ENCODE data around the gene GAB1. TPM values are rescaled to one million over a fixed set of nuclear protein-coding genes. Genes with fewer than 3 reads are reported as not detected.

The GAB1 gene
- total RNA-seq, 2 experiments from 2014 or later = 0.24 to 0.74 TPM

GRCh38 chr4:143431526-143432257 lies 95.0 kb downstream of the GAB1 start:
- no peak overlapping the region for H3K4me3 Mint-ChIP-seq
- H3K4me1 Mint-ChIP-seq = no peaks in the 10 kb centered on the region
- H3K27ac Mint-ChIP-seq = no peak overlapping the region
- H3K27me3 Mint-ChIP-seq = no peaks in the 10 kb centered on the region
- peaks cover 2% of the 10 kb centered on the region for H3K36me3 Mint-ChIP-seq
- peaks cover 15% of the 10 kb centered on the region for H3K9me3 Mint-ChIP-seq
- no peak for DNase-seq

- Mint-ChIP-seq H3K27ac (no peak overlapping the region), H3K27me3 (no peaks in the 10 kb centered on the region), H3K9me3 (peaks cover 15% of the 10 kb centered on the region), H3K4me3 (no peak overlapping the region), H3K36me3 (peaks cover 2% of the 10 kb centered on the region), H3K4me1 (no peaks in the 10 kb centered on the region)
- no peak for DNase-seq
Observed at GRCh38 chr4:143432258-143432591, 95.5 kb downstream of the GAB1 start.

GRCh38 chr4:143433231-143433630 lies 96.6 kb downstream of the GAB1 start:
- H3K4me3 Mint-ChIP-seq = no peak overlapping the region
- peaks cover 3% of the 10 kb centered on the region for H3K27me3 Mint-ChIP-seq
- H3K4me1 Mint-ChIP-seq = no peaks in the 10 kb centered on the region

GRCh38 chr4:143435955-143436354 lies 99.3 kb downstream of the GAB1 start:
- peaks cover 8% of the 10 kb centered on the region for H3K27me3 Mint-ChIP-seq
- no peak overlapping the region for H3K27ac Mint-ChIP-seq
- no peak for DNase-seq
- H3K9me3 Mint-ChIP-seq = peaks cover 9% of the 10 kb centered on the region
- H3K36me3 Mint-ChIP-seq = peaks cover under 1% of the 10 kb centered on the region
- no peaks in the 10 kb centered on the region for H3K4me1 Mint-ChIP-seq
- H3K4me3 Mint-ChIP-seq = no peak overlapping the region

More at GRCh38 chr4:143433231-143433630, 96.6 kb downstream of the GAB1 start:
- Mint-ChIP-seq H3K27ac (no peak overlapping the region), H3K36me3 (peaks cover 2% of the 10 kb centered on the region), H3K9me3 (peaks cover 15% of the 10 kb centered on the region)
- DNase-seq = no peak

- H3K4me3 Mint-ChIP-seq = no peak overlapping the region
- peaks cover 8% of the 10 kb centered on the region for H3K27me3 Mint-ChIP-seq
- no peaks in the 10 kb centered on the region for H3K9me3 Mint-ChIP-seq
- no peak for DNase-seq
- H3K27ac Mint-ChIP-seq = no peak overlapping the region
- H3K4me1 Mint-ChIP-seq = no peaks in the 10 kb centered on the region
- H3K36me3 Mint-ChIP-seq = no peaks in the 10 kb centered on the region
Observed at GRCh38 chr4:143437476-143437875, 100.8 kb downstream of the GAB1 start.

- no peak overlapping the region for H3K27ac Mint-ChIP-seq
- no peaks in the 10 kb centered on the region for H3K4me1 Mint-ChIP-seq
- no peaks in the 10 kb centered on the region for H3K36me3 Mint-ChIP-seq
- H3K9me3 Mint-ChIP-seq = no peaks in the 10 kb centered on the region
- no peak overlapping the region for H3K4me3 Mint-ChIP-seq
- no peak for DNase-seq
- H3K27me3 Mint-ChIP-seq = peaks cover 8% of the 10 kb centered on the region
Observed at GRCh38 chr4:143437937-143438336, 101.3 kb downstream of the GAB1 start.

GRCh38 chr4:143438710-143439109 lies 102.0 kb downstream of the GAB1 start:
- no peak overlapping the region for H3K27ac Mint-ChIP-seq
- no peak for DNase-seq
- peaks cover 8% of the 10 kb centered on the region for H3K27me3 Mint-ChIP-seq
- H3K4me1 Mint-ChIP-seq = no peaks in the 10 kb centered on the region
- no peaks in the 10 kb centered on the region for H3K36me3 Mint-ChIP-seq
- no peaks in the 10 kb centered on the region for H3K9me3 Mint-ChIP-seq
- no peak overlapping the region for H3K4me3 Mint-ChIP-seq

GRCh38 chr4:143441109-143441508 lies 104.4 kb downstream of the GAB1 start:
- Mint-ChIP-seq H3K27me3 (peaks cover 8% of the 10 kb centered on the region), H3K36me3 (no peaks in the 10 kb centered on the region), H3K27ac (no peak overlapping the region)

GRCh38 chr4:143441678-143442077 lies 105.0 kb downstream of the GAB1 start:
- no peak for DNase-seq
- no peak overlapping the region for H3K27ac Mint-ChIP-seq
- no peaks in the 10 kb centered on the region for H3K4me1 Mint-ChIP-seq
- H3K4me3 Mint-ChIP-seq = no peak overlapping the region
- peaks cover 8% of the 10 kb centered on the region for H3K27me3 Mint-ChIP-seq
- H3K9me3 Mint-ChIP-seq = peaks cover 2% of the 10 kb centered on the region
- H3K36me3 Mint-ChIP-seq = no peaks in the 10 kb centered on the region

More at GRCh38 chr4:143441109-143441508, 104.4 kb downstream of the GAB1 start:
- no peak overlapping the region for H3K4me3 Mint-ChIP-seq
- H3K9me3 Mint-ChIP-seq = peaks cover 2% of the 10 kb centered on the region
- no peaks in the 10 kb centered on the region for H3K4me1 Mint-ChIP-seq
- no peak for DNase-seq

GRCh38 chr4:143443728-143444127 lies 107.1 kb downstream of the GAB1 start:
- Mint-ChIP-seq H3K9me3 (peaks cover 2% of the 10 kb centered on the region), H3K27ac (no peak overlapping the region), H3K4me1 (no peaks in the 10 kb centered on the region), H3K4me3 (no peak overlapping the region), H3K27me3 (peaks cover 4% of the 10 kb centered on the region), H3K36me3 (no peaks in the 10 kb centered on the region)
- DNase-seq = no peak

- Mint-ChIP-seq H3K27ac (no peak overlapping the region), H3K9me3 (no peaks in the 10 kb centered on the region), H3K36me3 (no peaks in the 10 kb centered on the region), H3K4me1 (no peaks in the 10 kb centered on the region), H3K4me3 (no peak overlapping the region), H3K27me3 (peaks cover 3% of the 10 kb centered on the region)
- no peak for DNase-seq
Observed at GRCh38 chr4:143451186-143451585, 114.5 kb downstream of the GAB1 start.

GRCh38 chr4:143455211-143455610 lies 118.5 kb downstream of the GAB1 start:
- DNase-seq = no peak
- Mint-ChIP-seq H3K36me3 (no peaks in the 10 kb centered on the region), H3K9me3 (no peaks in the 10 kb centered on the region), H3K4me3 (no peak overlapping the region), H3K27me3 (no peaks in the 10 kb centered on the region), H3K4me1 (no peaks in the 10 kb centered on the region), H3K27ac (no peak overlapping the region)

- DNase-seq = no peak
- Mint-ChIP-seq H3K4me3 (no peak overlapping the region), H3K4me1 (no peaks in the 10 kb centered on the region), H3K27me3 (no peaks in the 10 kb centered on the region), H3K27ac (no peak overlapping the region), H3K36me3 (no peaks in the 10 kb centered on the region), H3K9me3 (no peaks in the 10 kb centered on the region)
Observed at GRCh38 chr4:143458966-143459365, 122.3 kb downstream of the GAB1 start.

GRCh38 chr4:143473334-143474126 lies 136.9 kb downstream of the GAB1 start:
- peaks cover 8% of the 10 kb centered on the region for H3K27me3 Mint-ChIP-seq
- H3K9me3 Mint-ChIP-seq = no peaks in the 10 kb centered on the region
- H3K4me1 Mint-ChIP-seq = no peaks in the 10 kb centered on the region
- no peak overlapping the region for H3K4me3 Mint-ChIP-seq
- no peak for DNase-seq
- no peaks in the 10 kb centered on the region for H3K36me3 Mint-ChIP-seq
- H3K27ac Mint-ChIP-seq = no peak overlapping the region

- H3K27ac Mint-ChIP-seq = no peak overlapping the region
- no peaks in the 10 kb centered on the region for H3K36me3 Mint-ChIP-seq
- H3K4me1 Mint-ChIP-seq = no peaks in the 10 kb centered on the region
- no peak for DNase-seq
- no peak overlapping the region for H3K4me3 Mint-ChIP-seq
- H3K27me3 Mint-ChIP-seq = no peaks in the 10 kb centered on the region
- H3K9me3 Mint-ChIP-seq = no peaks in the 10 kb centered on the region
Observed at GRCh38 chr4:143477487-143477886, 140.8 kb downstream of the GAB1 start.

- no peaks in the 10 kb centered on the region for H3K36me3 Mint-ChIP-seq
- no peak overlapping the region for H3K4me3 Mint-ChIP-seq
- H3K27ac Mint-ChIP-seq = no peak overlapping the region
- no peaks in the 10 kb centered on the region for H3K4me1 Mint-ChIP-seq
- H3K9me3 Mint-ChIP-seq = no peaks in the 10 kb centered on the region
- DNase-seq = no peak
- peaks cover 9% of the 10 kb centered on the region for H3K27me3 Mint-ChIP-seq
Observed at GRCh38 chr4:143481361-143481760, 144.7 kb downstream of the GAB1 start.
